HG03108 (cell line): ENCODE measurements around the gene RARB.

Source experiments
- ATAC-seq: cut with Tn5 transposase; IDR thresholded peaks from one replicate; pipeline ENCODE4 v1.9.1; 2021; ENCODE audit warnings: moderate library complexity; ENCODE audit not compliant: unreplicated experiment

RARB gene

DNA sequence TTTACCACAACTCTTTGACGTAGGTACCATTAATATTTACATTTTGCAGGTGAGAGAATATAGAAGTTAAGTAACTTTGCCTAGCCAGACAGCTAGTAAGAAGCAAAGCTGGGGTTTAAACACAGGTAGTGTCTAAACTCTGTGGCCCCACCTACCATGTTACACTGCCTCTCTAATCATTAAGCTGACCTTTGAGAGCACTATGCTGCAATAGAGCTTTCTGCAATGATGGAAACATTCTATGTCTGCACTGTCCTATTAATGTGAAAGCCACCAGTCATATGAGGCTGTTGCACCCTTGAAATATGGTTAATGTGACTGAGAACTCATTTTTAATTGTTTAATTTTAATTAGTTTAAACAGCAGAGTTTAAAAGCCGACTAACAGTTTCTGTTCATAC is 6.3 kb upstream of the RARB start:
- no peak for ATAC-seq

DNA sequence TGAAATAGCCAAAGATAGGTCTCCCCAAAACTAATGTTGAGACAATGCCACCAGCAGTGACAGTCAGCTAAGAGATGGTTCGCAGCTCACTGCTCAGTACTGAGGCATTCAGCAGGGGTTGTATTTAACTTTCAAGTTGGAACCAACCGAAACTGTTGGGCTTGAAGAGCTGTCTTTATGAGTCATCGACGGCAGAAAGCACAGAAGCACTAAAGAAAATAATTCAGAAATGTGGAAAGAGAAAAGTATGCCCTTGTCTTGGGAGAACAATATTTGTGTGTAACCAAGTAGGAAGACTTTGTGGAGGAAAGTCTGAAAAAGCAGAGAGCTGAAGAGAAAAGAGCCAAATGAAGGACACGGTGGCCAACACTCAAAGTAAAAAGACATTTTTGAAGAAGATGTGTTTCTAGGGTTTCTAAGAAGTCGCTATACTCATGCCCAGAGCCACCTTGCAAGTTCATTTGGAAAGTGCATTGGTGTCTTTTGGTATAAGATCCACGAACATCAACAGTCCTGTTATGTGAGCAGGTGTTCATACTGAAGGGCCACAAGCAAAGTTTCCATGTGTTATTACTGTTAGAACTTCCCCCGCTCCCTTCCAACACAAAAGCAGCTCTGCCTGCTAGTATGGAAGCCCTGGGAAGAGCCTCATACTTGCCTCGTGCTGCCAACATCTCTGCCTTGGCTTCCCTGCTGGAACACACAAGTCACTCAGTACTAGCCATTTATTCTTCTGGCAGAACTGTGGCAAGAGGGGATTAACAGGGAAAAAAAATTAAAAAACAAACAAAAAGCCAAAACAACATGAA is 4.1 kb upstream of the RARB start:
- ATAC-seq: no peak

DNA sequence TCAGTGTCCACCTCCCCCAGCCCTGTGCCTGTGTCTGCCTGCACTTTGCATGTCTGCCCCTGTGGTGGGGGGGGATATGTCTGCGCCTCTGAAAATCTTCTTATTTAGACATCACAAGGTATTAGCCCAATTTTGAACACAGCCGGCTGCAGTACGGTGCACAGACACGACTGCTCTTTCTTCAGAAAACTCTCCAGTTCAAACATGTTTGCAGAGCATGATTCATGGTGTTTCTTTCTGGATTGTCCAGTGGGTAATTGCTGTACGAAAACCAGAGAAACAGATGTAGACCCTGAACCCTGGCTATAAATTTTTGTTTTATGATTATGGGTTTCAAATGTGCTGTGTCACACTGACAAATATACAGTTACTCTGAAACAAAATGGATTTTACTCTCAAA is 3.4 kb upstream of the RARB start:
- ATAC-seq: no peak

DNA sequence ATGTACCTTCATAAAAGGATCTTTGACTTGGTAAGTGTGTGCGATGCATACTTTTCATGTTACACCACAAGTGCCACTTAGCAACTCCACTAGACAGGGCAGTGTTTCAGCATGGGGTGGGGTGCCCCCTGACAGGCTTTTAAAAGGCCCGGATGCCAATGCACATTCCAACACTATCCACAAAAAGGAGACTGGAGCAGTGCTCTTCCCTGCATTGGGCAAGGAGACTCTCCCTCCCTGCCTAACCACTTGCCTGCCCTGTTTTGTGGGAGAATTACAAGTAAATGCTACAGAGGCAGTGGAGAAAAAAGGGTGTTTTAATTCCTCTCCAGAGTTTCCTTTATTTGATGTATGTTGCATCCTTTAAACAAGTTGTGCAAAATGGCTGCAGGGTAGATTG is 1.7 kb upstream of the RARB start:
- no peak for ATAC-seq

DNA sequence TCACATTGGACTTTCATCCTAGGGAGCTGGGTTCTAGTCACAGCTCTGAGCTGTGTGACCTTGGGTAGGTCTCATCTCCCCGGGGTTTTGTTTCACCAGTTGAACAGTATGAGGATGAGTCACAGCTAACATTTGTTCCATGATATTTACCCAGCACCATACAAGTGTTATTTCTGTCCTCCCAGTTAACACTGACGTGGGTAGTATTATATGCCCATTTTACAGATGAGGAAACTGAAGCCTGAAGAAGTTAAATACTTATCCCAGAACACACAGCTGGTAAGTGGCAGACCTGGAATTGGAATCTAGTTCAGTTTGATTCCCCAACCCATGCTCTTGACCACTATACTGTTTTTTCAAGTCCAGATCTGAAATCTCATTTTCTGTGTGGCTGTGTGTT is 908 bp upstream of the RARB start:
- no peak for ATAC-seq

DNA sequence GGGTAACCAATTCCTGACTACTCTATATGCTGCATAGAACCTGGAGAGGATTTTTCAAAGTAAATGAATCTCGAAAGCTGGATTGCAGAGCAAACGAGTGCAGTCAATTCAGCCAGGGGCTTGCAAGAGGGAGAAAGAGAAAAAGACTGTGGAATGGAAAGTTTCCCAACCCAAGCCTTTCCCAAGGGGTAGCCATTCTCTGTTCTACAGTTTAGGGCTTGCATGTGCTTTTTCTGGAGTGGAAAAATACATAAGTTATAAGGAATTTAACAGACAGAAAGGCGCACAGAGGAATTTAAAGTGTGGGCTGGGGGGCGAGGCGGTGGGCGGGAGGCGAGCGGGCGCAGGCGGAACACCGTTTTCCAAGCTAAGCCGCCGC is 511 bp upstream of the RARB start:
- ATAC-seq: no peak

DNA sequence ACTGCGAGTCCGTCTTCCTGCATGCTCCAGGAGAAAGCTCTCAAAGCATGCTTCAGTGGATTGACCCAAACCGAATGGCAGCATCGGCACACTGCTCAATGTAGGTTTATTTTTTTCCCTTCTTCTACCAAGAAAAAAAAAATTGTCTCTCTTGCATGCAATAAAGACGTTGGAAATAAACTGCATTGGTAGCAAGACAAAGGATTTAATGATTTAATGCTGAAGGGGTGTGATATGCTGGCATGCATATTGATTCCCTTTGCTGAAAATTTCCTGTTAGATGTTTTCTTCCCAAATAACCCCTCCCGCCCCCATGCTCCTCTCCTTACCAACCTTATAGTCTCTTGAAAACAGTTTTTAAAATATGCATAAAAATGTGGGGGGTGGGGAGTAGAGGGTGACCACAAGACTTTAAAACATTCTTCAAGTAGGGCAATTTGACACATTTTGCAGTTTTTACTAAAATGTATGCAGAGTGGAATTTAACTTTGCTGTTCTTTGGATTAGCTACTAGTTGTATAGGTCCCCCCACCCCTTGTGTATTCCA is 799 bp downstream of the RARB start:
- ATAC-seq: no peak

DNA sequence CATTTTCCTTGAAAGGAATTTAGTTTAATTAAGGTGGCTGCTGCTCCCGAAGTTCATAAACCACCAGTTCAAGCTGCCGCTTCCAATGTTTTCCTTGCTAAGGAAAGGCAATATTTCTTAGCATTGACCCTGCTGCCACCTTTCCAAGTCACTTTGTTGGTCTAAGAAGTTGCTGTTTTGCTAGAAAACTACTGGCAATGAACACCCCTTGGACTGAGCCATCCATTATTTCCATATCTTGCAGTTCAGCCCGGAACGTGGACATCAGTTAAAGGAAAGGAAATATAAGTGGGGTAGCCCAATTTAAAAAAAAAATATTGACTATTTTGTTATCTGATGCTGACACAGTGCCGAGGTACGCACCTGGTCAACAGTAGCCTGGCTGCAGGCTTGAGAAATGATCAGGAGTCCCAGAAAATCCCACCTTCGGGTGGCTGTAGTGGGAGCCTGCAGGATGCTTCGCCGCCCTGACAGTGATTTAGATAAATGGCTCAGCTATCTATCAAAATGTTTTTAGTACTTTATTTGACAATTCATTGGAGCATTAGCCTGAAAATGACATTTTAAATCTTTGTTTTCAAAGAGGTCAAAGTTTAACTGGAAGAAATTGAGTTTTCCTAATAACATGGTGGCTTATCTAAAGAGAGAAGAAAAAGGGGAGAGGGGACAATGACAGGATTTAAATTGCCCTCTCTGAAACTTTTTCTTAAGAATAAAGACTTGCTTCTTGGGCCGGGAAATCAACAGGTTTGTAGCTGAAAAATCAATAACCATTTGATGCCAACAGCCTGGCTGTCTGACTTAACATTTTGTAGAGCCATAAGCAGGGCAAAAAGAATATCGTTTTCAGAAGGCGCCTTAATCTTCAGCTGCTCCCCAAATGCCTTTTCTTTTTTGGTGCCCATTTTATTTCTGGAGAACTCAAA is 1.6 kb downstream of the RARB start:
- no peak for ATAC-seq

DNA sequence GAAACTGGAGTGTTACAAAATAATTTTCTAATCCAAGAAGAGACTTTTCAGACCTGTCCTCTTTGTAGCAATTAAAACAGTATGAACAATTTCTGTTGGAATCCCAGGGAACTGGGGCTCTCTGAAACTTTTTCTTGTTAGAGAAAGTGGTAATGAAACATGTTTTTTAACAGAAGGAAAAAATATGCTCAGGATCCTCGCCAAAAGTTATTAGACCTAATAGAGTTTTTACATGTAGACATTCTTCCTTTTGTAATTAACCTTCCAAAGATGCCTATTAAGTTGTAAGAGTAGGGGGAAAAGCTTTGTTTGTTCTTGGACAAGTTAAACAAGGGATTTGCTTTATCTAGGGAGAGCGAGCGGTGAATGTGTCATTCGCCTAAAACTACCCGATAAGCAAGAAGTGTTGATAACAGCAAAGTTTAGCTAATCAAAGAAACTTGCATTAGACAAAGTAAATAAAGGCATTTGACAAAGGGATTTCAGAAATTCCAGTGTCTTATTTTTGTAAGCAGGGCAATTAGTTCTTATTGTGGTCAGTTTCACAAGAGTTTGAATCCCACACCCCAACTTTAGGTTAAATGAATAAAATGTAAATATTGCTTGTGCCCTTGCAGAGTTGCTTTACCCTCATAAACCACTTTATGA is 2.3 kb downstream of the RARB start:
- no peak for ATAC-seq

DNA sequence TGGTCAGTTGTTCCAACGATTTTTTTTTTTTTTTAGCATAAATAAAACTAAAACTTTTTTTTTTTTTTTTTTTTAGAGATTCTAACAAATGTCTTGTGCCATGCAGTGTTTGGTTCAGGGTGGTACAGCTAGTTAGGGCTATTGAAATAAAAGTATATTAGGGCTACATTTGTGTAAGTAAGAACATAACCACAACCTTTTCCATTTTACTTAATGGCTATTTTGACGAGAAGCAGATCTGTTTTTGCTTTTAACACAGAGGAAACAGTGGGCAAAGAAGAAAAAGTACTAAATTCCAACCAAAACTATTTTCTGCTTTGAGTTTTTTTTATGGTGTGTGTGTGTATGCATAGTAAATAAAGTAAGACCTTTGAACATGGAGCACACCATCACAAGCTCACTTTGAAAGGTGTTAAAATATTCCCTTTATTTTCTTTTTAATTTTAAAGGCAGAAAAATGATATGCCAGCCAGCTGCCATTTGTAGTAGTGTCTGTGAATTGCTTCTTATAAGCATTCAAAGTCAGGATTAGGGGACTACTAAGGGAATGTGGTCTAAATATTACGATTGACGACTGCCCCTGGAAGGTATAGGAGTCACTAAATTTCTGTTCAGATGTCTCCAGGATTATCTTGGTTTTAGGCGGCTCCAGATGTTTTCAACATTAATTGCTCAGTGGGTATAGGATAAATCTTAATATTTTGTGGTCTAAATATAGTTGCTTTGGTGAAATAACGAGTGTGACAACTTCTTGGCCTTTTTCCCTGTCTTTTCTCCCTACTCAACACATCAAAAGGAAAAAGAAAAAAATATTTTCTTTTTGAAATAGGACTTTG is 3.1 kb downstream of the RARB start:
- no peak for ATAC-seq

DNA sequence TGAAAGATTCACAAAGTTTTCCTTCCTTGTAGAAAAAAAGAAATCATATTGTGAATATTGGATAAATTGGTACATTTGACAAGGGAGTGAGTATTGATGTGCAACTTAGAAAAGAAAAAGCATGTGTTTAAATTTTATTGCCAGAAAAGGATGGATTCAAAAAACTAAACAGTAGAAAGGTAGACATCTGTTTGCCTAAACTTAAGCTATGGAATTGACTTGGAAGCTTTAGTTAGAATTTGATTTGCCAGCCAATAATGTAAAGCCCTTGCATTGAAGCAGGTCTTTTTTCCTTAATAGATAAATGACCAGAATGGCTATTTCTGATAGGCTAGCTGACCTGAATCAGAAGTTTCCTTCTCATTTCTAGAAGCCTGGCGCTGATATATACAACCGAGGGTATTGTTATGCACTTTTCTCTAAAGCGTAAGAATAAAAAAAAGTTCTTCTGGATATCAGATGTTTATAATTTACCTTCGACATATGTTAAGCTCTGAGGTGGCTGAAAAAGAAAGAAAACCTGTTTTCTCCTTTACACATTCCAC is 4.2 kb downstream of the RARB start:
- ATAC-seq: no peak

DNA sequence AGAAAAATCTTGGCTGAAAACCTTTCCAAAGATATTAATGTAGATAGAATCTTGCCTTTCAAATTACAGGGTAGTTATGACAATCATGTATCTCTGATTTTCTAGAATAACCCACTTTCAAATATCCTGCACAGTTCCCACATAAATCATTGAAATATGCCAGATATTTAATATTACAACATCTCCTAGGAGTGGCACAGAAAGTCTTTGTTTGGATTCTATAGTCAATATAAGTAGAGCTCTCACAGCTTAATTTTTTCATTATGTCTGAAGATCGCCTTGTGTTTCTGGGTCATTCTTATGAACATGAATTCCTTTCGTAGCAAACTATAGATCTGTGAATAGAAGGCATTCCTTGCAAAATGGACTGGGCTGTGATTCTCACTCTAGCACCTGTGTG is 5.0 kb downstream of the RARB start:
- ATAC-seq: no peak

DNA sequence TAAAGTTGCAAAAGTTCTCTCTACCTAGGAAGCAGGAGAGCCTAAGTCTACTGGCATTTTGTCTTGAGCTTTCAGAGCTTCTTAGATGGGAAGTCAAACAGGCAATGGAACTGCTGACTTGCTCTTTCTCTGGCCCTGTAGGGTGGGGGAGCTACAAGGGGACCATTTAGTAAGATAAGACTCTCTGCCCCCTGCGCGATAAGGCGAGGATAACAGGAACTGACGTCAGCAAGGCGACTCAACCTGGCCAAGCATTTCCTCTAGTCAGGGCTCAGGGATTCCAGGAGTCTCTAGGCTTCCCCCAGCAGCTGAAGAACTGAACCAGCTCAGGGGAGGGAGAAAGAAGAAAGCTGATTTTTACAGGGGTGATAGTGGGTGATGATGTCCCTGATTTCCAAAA is 5.8 kb downstream of the RARB start:
- no peak for ATAC-seq

DNA sequence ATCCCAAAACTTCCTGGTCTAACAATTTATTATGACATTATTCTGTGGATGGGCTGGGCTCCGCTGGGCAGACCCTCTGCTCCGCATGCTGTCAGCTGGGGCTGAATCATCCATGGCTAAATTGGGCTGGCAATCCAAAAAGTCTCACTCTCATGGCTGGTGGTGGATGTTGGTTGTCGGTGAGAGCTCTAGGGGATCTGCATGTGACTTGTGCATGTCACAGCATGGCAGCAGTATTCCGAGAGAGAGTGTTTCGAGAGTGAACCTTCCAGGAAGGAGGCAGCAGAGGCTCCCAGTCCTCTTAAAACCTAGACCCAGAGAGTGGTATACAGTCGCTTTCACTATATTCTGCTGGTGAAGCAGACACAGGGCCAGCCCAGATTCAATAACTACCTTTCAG is 9.9 kb downstream of the RARB start:
- ATAC-seq: no peak

DNA sequence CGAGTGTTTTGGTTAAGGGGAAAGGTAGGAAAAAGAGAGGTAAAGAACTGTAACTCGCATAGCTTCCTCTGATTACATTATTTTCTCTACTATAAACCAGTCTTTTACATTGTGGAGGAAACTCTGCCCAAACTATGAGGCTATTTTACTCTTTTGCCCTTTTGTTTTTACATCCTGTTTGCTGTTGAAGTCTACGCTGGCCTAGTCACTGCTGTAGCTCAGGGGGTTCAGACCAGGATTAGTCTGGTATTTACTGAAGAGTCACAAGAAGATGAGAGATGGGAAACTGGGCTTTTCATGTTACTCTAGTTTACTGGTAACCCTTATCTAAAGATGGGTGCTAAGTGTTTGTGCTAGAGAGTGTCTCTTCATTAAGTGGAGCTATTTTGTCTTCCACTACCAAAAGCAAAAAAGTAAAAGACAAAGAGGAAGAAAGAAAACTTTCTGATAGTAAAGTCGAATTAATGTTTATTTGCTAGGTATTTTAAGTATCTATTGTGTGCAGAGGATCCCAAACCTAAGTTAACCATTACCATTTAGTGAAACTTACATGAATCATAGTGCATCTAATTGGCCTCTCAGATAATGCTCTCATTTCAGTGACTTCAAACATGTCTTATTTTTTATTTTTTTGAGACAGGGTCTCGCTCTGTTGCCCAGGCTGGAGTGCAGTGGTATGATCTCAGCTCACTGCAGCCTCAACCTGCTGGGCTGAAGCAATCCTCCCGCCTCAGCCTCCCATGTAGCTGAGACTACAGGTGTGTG is 10.9 kb downstream of the RARB start:
- ATAC-seq: no peak

DNA sequence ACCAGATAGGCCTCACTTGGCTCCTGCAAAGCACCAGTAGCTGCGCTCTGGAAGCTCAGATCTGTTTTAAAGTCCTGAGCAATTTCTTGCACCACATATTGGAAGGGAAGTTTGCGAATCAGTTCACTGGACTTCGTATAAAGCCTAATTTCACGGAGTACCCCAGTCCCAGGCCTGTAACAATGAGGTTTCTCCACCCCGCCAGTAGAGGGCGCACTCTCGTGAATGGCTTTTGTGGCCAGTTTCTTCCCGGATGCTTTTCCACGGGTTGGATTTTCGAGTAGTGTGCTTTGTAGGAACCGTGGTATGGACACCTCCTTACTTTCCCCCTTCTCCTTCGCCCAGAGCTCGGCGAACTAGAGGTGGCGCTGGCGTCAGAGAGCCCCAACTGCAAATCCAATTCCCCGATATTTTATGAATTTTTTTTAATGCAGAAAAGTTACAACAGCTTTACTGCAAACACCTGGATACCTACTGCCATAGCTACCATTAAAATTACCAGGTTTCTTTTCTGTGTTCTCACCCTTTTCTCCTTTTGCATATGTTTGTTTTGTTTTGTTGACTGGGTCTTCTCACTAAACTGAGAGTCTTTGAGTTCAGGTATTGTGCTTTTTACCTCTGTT is 13.3 kb downstream of the RARB start:
- no peak for ATAC-seq

DNA sequence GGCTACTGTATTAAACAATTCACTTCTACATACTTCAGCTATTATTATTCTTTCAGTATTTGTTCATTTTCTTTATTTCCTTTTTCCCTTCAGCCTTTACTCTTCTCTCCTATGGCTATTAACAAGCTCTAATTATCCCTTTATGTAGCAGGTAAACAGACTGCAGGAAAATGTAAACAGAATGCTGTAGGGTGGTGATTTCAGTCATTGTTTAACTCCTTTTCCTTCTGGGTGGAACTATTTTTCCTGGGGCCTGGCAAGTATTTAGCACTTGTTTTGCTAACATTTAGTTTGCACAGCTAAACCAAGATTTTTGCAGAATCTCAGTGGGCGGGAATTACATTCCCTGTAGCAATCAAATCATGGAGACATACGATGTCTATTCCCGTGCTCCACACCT is 14.4 kb downstream of the RARB start:
- ATAC-seq: no peak

DNA sequence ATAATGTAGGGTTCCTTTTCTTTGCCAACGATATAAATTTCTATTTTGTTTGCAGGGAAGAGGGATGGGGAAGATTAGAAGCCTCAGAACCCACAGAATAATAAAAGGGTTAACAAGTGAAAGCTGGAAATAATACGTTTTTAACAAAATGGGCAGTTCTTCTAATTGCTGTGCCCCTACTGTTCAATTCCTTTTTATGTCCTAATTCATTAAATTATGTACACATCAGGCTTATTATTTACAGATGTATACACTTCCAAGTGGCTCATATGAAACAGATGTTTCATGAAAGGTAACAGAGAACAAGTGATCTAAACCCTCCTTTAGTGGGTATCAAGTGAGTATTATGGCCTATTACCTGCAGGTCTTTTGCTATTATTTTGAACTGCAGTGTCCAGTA is 16.2 kb downstream of the RARB start:
- no peak for ATAC-seq

DNA sequence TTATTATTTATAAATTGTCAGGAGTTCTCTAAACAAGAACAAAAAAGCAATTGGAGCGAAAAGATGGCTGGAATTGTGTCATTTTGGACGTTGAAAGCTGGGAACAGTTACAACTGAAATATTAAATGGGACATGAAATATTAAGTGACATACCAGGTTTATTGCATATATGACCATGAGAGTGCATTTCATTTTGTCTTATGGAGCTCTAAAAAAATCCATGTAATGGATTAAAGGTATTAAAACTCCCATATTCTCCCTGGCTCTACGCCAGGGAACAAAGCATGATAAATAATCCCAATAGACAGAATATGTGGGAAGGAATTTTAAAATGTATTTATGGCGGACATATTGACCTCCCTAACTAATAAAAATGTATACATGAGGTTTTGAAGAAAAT is 17.7 kb downstream of the RARB start:
- ATAC-seq: no peak
